Nephron progenitor cell (in vitro differentiated cells): ENCODE results near the gene DOCK3.
"Not testable (repeated sequence)": the region's sequence is repeated elsewhere in the genome, so short reads cannot be mapped to it uniquely, and the experiment has no call there.

Source experiments
- DNase-seq: peaks from one replicate; pipeline ENCODE4 v3.0.0; 2021
- H3K27ac Mint-ChIP-seq: 2 replicates; pipeline ENCODE4 v1.8.0; 2021; ENCODE audit warnings: mild to moderate bottlenecking, moderate library complexity, mixed read lengths
- H3K27me3 Mint-ChIP-seq: 2 replicates; pipeline ENCODE4 v1.8.0; 2021; ENCODE audit warnings: mild to moderate bottlenecking, low read depth, mixed read lengths; ENCODE audit not compliant: poor library complexity
- H3K36me3 Mint-ChIP-seq: 2 replicates; pipeline ENCODE4 v1.8.0; 2021; ENCODE audit warnings: low read depth, mixed read lengths
- H3K4me1 Mint-ChIP-seq: 2 replicates; pipeline ENCODE4 v1.8.0; 2021; ENCODE audit warnings: mixed read lengths
- H3K4me3 Mint-ChIP-seq: 2 replicates; pipeline ENCODE4 v1.8.0; 2021; ENCODE audit warnings: mild to moderate bottlenecking, moderate library complexity, mixed read lengths
- H3K9me3 Mint-ChIP-seq: 2 replicates; pipeline ENCODE4 v1.8.0; 2021; ENCODE audit warnings: mild to moderate bottlenecking, moderate library complexity, mixed read lengths
- CTCF ChIP-seq: fragments of 200-600 bp; sonication (generic); IDR thresholded peaks from 2 replicates; pipeline ENCODE4 v1.5.0; 2021; ENCODE audit warnings: antibody characterized with exemption

DOCK3 gene

DNA sequence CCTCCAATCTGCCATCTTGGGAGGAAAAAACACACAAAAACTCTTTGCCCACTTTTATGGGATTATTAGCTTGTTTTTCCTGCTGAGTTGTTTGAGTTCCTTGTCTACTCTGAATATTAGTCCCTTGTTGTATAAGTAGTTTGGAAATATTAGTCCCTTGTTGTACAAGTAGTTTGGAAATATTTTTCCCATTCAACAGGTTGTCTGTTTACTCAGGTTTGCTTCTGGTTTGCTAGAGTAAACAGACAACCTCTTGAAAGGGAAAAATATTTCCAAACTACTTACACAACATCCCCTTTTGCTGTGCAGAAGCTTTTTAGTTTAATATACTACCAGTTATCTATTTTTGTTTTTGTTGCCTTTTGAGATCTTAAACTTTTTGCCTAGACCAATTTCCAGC lies 517.0 kb downstream of the DOCK3 start:
- DNase-seq: no peak
- H3K4me3 Mint-ChIP-seq: peak overlapping the region; percentile 1

DNA sequence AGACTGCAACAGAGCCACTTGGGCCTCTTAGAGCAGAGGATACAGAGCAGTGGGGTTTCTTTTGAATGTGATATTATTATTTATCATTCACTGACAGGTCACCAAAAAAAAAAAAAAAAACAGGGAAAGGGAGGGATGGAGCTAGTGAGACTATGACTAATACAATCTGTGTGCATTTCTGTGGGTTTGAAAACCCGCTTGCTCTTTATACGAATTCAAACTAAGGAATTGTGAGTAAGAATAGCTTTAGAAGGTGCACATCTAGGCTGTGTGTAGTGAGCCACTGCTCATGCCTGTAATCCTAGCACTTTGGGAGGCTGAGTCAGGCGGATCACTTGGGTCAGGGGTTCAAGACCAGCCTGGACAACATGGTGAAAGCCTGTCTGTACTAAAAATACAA lies 523.8 kb downstream of the DOCK3 start:
- TF ChIP-seq CTCF: no peak
- H3K36me3 Mint-ChIP-seq: peaks cover 8% of the 10 kb centered on the region
- H3K4me3 Mint-ChIP-seq: no peak overlapping the region
- DNase-seq: no peak
- peaks cover 43% of the 10 kb centered on the region for H3K9me3 Mint-ChIP-seq
- H3K4me1 Mint-ChIP-seq: no peaks in the 10 kb centered on the region
- no peak overlapping the region for H3K27ac Mint-ChIP-seq
- H3K27me3 Mint-ChIP-seq: peaks cover 8% of the 10 kb centered on the region

More for the DNA sequence above, 517.0 kb downstream of the DOCK3 start:
- Mint-ChIP-seq H3K27ac (peak overlapping the region; percentile 39), H3K36me3 (no peaks in the 10 kb centered on the region), H3K27me3 (peaks cover 4% of the 10 kb centered on the region), H3K4me1 (peaks cover 21% of the 10 kb centered on the region), H3K9me3 (peaks cover 34% of the 10 kb centered on the region)
- TF ChIP-seq CTCF: no peak

DNA sequence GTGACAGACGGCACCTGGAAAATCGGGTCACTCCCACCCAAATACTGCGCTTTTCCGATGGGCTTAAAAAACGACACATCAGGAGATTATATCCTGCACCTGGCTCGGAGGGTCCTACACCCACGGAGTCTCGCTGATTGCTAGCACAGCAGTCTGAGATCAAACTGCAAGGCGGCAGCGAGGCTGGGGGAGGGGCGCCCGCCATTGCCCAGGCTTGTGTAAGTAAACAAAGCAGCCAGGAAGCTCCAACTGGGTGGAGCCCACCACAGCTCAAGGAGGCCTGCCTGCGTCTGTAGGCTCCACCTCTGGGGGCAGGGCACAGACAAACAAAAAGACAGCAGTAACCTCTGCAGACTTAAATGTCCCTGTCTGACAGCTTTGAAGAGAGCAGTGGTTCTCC lies 524.6 kb downstream of the DOCK3 start:
- H3K4me1 Mint-ChIP-seq, H3K27me3 Mint-ChIP-seq, H3K36me3 Mint-ChIP-seq, DNase-seq, H3K27ac Mint-ChIP-seq, H3K4me3 Mint-ChIP-seq: not testable (repeated sequence)
- H3K9me3 Mint-ChIP-seq: peaks cover 43% of the 10 kb centered on the region

- Mint-ChIP-seq H3K27ac (no peak overlapping the region), H3K36me3 (no peaks in the 10 kb centered on the region), H3K4me1 (no peaks in the 10 kb centered on the region), H3K27me3 (peaks cover 7% of the 10 kb centered on the region), H3K9me3 (no peaks in the 10 kb centered on the region), H3K4me3 (no peak overlapping the region)
- no peak for DNase-seq
- no peak for TF ChIP-seq CTCF
Measured at GRCh38 chr3:51216291-51216690, 541.6 kb downstream of the DOCK3 start.

- no peak for TF ChIP-seq CTCF
- Mint-ChIP-seq H3K9me3 (no peaks in the 10 kb centered on the region), H3K4me1 (no peaks in the 10 kb centered on the region), H3K27ac (no peak overlapping the region), H3K4me3 (no peak overlapping the region), H3K27me3 (peaks cover 5% of the 10 kb centered on the region), H3K36me3 (no peaks in the 10 kb centered on the region)
- DNase-seq: no peak
Measured at GRCh38 chr3:51221959-51222358, 547.2 kb downstream of the DOCK3 start.

DNA sequence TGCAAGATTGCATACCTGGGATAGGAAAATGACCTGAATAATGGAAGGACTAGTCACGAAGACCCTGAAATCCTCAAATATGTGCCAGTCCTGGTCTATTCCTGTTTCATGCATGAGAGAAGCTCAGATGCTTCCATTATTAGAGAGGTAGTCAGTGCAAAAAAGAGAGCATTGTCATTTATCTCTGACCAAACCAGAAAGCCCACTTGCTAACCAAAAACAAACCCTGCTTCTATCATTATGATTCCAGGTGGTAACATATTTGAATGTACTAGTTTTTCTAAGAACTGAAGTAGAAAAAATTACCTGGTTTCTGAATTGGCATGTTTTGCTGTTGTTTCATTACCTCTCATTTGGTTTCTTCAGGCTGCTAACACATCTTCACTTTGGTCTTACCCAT lies 549.6 kb downstream of the DOCK3 start:
- no peaks in the 10 kb centered on the region for H3K4me1 Mint-ChIP-seq
- peaks cover 2% of the 10 kb centered on the region for H3K27me3 Mint-ChIP-seq
- TF ChIP-seq CTCF: no peak
- no peaks in the 10 kb centered on the region for H3K9me3 Mint-ChIP-seq
- H3K4me3 Mint-ChIP-seq: no peak overlapping the region
- H3K27ac Mint-ChIP-seq: no peak overlapping the region
- H3K36me3 Mint-ChIP-seq: no peaks in the 10 kb centered on the region
- DNase-seq: no peak

- no peak for DNase-seq
- Mint-ChIP-seq H3K4me3 (no peak overlapping the region), H3K4me1 (no peaks in the 10 kb centered on the region), H3K27me3 (peaks cover 2% of the 10 kb centered on the region), H3K9me3 (no peaks in the 10 kb centered on the region), H3K27ac (no peak overlapping the region), H3K36me3 (no peaks in the 10 kb centered on the region)
- no peak for TF ChIP-seq CTCF
Measured at GRCh38 chr3:51224843-51225242, 550.1 kb downstream of the DOCK3 start.
